ENCODE data around the gene NEK4. TPM values are rescaled to one million over a fixed set of nuclear protein-coding genes. Genes with fewer than 3 reads are reported as not detected.

Gene NEK4
- total and polyA plus RNA-seq, 7 donors, result 4.7 to 22.2 (median 15.3) TPM

DNA sequence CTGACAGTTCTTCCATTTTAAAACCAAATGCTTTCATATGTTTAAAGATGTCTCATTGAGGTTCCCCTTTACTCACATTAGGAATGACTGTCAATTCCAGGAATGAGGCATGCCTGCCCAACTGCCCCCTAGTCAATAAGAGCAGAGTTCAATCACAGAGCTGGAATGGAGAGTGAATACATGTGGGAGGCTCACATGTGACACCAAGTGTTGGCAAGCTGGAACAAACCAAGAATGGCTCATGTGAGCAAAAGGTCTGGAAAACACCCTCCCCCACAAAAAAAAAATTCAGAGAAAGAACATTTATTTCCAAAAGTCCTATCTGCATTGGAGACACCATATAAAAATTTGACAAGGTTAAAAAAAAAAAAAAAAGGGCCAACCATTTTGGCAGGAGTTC is 88.7 kb downstream of the NEK4 start:
- intact Hi-C loops (cut with DNase I), result no loop called here
- peaks cover 40% of the 10 kb centered on the region for H3K4me1 ChIP-seq
- H3K27ac ChIP-seq, result peak overlapping the region; percentile 60
- H3K9me3 ChIP-seq, result no peaks in the 10 kb centered on the region
- TF ChIP-seq, protein P1, sequence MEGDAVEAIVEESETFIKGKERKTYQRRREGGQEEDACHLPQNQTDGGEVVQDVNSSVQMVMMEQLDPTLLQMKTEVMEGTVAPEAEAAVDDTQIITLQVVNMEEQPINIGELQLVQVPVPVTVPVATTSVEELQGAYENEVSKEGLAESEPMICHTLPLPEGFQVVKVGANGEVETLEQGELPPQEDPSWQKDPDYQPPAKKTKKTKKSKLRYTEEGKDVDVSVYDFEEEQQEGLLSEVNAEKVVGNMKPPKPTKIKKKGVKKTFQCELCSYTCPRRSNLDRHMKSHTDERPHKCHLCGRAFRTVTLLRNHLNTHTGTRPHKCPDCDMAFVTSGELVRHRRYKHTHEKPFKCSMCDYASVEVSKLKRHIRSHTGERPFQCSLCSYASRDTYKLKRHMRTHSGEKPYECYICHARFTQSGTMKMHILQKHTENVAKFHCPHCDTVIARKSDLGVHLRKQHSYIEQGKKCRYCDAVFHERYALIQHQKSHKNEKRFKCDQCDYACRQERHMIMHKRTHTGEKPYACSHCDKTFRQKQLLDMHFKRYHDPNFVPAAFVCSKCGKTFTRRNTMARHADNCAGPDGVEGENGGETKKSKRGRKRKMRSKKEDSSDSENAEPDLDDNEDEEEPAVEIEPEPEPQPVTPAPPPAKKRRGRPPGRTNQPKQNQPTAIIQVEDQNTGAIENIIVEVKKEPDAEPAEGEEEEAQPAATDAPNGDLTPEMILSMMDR (IDR thresholded peaks at IDR 0.05), result no peak
- ATAC-seq, result no peak
- no peak overlapping the region for H3K4me3 ChIP-seq
- no peaks in the 10 kb centered on the region for H3K27me3 ChIP-seq (ENCODE audit: insufficient read depth in 3 of 3, low read length in 2 of 3)
- H3K36me3 ChIP-seq (ENCODE audit: insufficient read depth in 1 of 2, low read depth in 1 of 2), result peaks cover 10 to 49% of the 10 kb centered on the region in 2 donors
- DNase-seq, result no peak

DNA sequence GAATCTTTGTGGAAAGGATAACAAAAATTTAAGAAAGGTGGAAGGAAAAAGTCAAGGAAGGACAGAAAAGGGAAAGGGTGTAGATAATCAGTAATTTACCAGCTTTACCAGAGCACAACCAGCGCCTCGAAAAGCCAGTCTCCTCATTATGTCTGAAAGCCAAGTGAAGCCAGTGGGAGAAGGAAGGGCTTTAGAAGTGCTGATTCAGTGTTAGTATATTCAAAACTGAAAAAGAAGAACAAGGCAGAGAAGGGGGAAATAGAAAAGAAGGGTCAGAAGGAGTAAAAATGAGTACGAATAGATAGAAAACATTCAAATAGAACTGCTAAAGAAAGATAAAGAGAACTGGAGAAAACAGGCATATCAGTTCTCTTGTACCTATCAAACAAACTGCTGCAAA is 89.1 kb downstream of the NEK4 start:
- peaks cover 12 to 50% of the 10 kb centered on the region in 2 donors for H3K36me3 ChIP-seq (ENCODE audit: insufficient read depth in 1 of 2, low read depth in 1 of 2)
- TF ChIP-seq, protein P1 (IDR thresholded peaks at IDR 0.05), result no peak
- ATAC-seq (no peak), DNase-seq (no peak)
- no peaks in the 10 kb centered on the region for H3K27me3 ChIP-seq (ENCODE audit: insufficient read depth in 3 of 3, low read length in 2 of 3)
- H3K27ac ChIP-seq, result peak overlapping the region; percentile 60
- H3K4me1 ChIP-seq, result peaks cover 36% of the 10 kb centered on the region
- H3K4me3 ChIP-seq, result no peak overlapping the region
- intact Hi-C loops (cut with DNase I), result no loop called here
- 82 to 85% (median 83%) methylated on average over 3 of the region's 3 CpGs for WGBS, 3 donors
- no peaks in the 10 kb centered on the region for H3K9me3 ChIP-seq

DNA sequence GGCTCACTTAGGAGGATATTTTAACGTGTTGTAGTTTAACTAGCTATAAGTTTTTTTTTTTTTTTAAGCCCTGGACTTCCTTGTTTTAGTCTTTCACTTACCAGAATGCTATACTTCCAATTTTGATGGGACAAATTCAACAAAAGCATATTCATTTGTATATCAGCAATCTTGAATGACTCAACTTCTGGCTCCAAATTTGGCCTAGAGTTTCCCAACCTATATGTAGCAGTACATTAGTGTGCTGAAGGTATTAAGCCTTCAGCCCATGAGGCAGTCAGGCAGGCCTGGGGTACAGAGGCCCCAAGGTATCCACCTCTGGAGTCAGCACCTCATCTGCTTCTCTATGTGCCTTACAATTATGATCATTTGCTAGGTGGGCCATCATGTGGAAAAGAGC is 90.9 kb downstream of the NEK4 start:
- peaks cover 33% of the 10 kb centered on the region for H3K4me1 ChIP-seq
- WGBS, 3 donors, result 48 to 75% (median 56%) methylated on average over 1 of the region's 1 CpG
- intact Hi-C loops (cut with DNase I), result loop anchor here in 1 of 2 donors (10.0 kb wide), 1 partner anchor 195 kb away; no protein-coding TSS in a partner anchor
- ATAC-seq (no peak), DNase-seq (no peak)
- no peak overlapping the region for H3K4me3 ChIP-seq
- TF ChIP-seq, protein P1 (IDR thresholded peaks at IDR 0.05), result no peak
- no peak overlapping the region for H3K27ac ChIP-seq
- H3K27me3 ChIP-seq (ENCODE audit: insufficient read depth in 3 of 3, low read length in 2 of 3), result no peaks in the 10 kb centered on the region
- peaks cover 18 to 64% of the 10 kb centered on the region in 2 donors for H3K36me3 ChIP-seq (ENCODE audit: insufficient read depth in 1 of 2, low read depth in 1 of 2)
- H3K9me3 ChIP-seq, result no peaks in the 10 kb centered on the region

DNA sequence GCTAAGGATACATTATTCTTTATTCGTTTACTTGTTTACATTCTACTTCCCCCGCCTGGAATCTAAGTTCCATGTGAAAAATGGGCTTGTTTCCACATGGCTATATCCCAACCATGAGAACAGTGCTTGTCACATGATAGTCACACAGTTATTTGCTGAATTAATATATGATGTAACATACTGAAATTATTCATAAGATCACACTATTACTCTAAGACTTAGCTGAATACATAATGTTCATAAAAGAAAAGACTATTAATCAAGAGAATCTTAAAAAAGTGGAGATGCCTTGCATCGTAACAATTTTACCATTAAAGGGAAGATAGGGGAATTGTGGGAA is 91.6 kb downstream of the NEK4 start:
- H3K36me3 ChIP-seq (ENCODE audit: insufficient read depth in 1 of 2, low read depth in 1 of 2), result peaks cover 18 to 71% of the 10 kb centered on the region in 2 donors
- intact Hi-C loops (cut with DNase I), result loop anchor here in 1 of 2 donors (10.0 kb wide), 1 partner anchor 194 kb away; no protein-coding TSS in a partner anchor
- no peak overlapping the region for H3K4me3 ChIP-seq

More for the DNA sequence above, 91.6 kb downstream of the NEK4 start:
- Histone ChIP-seq H3K27ac (no peak overlapping the region), H3K27me3 (ENCODE audit: insufficient read depth in 3 of 3, low read length in 2 of 3) (no peaks in the 10 kb centered on the region), H3K4me1 (peaks cover 27% of the 10 kb centered on the region), H3K9me3 (no peaks in the 10 kb centered on the region)
- 77 to 82% (median 80%) methylated on average over 3 of the region's 3 CpGs for WGBS, 3 donors
- TF ChIP-seq, protein P1 (IDR thresholded peaks at IDR 0.05), result no peak
- ATAC-seq, result no peak
- no peak for DNase-seq
